IPS DF 19.7 (cell line): ENCODE data around the gene SLC29A2.

Experiments used
- DNase-seq: peaks from one replicate; pipeline ENCODE4 v3.0.0-alpha.2; 2013; ENCODE audit warnings: low read depth, low spot score

Gene SLC29A2

DNA sequence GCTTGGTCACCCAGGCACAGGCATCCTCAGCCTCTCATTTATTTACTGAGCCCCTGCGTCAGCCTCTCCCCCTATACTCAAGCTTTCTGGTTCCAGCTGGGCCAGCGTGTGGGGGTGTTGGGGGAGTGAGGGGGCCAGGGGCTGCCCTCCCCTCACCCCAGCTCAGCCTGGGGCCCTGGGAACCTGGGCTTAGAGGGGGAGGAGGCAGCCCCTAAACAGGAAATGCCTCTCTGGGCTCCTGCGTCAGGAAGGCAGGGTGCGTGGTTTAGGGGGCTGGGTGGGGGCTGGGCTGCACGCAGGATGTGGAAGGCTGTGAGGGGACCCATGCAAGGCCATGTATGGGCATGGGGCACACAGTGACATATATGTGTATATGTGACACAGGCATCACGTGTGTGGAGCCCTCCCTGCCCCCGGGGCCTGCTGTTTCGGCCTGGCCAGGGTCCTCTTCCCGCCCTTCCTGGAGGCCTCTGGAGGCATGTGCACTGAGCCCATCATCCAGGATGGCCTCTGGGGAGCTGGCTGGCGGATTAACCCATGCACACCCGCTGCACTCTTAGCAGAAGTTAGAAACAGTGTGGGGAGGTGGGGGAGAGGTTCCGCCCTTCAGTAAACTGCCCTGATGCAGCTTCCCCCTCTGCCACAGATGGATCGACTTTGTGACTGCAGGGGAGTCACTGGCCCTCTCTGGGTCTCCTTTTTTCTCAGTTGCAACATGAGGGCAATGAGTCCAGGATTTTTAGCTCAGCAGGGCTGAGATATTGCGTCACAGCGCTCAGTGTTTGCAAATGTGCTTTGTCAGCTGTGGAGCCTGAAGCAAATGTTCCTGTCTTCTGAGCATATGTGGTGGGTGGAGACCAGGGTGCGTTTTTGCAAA is 53.6 kb downstream of the SLC29A2 start:
- no peak for DNase-seq

DNA sequence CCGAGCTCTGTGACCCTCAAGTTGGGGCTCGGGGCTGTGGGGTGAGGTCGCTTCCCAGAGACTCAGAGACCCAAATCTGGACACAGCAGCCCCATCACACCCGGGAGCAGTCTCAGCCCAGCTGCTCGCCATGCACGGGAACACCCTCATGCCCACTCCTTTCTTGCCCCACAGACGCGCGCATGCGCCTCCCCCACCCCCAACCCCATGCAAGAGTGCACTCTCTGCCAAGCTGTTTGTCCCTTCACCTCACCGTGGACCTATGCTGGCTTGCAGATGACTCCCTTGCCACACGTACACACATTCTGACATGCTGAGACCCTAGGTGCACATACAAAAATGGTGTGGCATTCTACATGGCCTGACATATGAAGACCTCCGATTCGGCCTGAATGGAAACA is 54.2 kb downstream of the SLC29A2 start:
- no peak for DNase-seq

GRCh38 chr11:66316849-66317251 is 54.7 kb downstream of the SLC29A2 start, which contains the start of gene CD248:
Gene CD248, minus strand, starts transcription at chr11:66317044. Its CDS starts 17 bp downstream, at chr11:66317027.
- no peak for DNase-seq

DNA sequence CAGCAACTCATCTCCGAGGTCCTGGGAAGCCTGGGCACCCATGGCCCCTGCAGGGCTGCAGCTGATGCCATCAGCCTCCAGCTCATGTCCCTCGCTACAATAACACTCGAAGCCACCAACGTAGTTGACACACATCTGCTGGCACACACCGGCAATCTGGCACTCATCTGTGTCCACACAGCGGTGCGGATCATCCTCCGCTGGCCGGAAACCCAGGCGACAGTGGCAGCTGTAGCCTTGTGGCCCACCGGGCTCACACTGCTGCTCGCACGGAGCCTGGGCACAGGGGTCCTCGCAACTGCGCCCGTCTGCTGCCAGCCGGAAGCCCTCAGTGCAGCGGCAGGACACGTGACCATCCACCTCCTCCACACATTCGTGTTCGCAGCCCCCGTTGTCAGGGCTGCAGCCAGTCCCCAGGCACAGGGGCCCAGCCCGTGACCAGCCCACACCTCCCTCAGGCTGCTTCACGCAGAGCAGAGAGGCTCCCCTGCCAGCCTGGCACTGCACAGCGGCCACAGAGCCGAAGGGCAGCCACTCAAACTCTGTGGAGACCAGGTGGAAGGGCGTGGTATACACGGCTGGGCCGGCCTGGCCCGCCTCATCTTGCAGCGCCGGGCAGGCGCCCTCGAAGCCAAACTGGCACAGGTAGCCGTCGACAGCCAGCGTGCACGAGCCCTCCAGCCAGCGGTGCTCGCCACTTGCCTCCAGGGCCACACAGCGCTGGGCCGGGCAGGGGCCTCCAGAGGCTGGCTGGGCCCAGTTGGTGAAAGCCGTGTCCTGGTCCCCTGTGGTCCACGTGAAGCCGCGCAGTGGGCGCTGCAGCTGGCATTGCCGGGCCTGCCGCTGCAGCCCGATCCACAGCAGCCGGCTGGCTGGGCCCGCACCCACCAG is 55.4 kb downstream of the SLC29A2 start:
- DNase-seq, result no peak

GRCh38 chr11:66315498-66315885 is 56.1 kb downstream of the SLC29A2 start:
- DNase-seq, result no peak

- no peak for DNase-seq
Measured at GRCh38 chr11:66314561-66315497, 56.7 kb downstream of the SLC29A2 start.

DNA sequence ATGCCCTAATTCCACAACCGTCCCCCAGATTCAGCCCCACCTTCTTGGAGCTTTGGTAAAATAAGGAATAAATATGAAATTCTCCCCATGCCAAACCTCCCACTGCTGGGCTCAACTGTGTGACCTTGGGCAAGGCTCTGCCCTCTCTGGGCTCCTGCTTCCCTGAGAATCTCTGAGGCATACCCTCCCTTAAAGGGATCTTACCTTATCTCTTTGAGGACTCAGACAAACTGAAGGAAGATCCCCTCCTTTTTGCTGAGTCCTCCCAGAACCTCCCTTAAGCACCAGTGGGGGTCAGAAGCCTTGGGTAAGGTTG is 57.4 kb downstream of the SLC29A2 start:
- DNase-seq, result no peak

DNA sequence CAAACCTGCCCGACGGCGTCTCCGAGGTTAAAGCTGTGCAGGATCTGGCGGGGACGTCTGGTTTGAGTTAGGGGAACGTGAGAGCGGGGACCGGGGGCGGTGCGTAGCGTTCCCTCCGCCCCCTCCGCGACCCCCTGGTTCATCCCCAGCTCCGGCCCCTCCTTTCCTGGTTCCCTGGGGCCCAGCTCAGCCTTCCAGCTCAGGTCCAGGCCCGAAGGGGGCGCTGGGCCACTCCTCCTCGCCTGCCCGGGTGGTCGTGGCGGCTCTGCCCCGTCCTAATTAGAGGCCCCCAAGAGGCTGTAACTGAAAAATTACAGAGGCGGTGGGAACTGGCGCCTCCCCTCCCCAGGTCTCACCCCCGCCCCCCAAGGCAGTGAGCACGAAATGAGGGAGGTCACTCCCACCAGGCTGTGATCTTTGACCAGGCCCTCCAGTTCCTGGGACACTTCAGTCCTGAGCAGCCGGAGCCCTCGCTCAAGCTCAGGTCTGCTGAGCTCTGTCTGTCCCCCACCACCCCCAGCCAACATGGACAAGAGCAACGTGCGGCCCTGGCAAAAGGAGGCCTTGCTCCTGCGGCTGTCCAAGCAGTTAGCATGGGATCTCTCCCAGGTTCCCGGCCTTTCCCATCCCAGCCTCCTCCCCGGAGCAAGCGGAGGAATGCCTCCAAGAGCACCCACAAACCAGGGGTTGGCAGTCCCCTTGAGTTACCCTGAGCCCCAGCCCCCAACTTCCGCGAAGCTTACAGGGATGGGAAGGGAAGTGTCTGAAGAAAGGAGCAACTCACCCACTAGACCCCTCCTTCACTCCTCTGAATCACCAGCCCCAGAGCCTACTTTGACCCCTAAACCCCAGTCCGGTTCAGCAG is 58.0 kb downstream of the SLC29A2 start:
- DNase-seq, result no peak

GRCh38 chr11:66312549-66313320 is 58.8 kb downstream of the SLC29A2 start:
- DNase-seq, result no peak
